Kidney tubule cell (primary cell): ENCODE data around the gene NAXE.
A peak's percentile ranks its signal among the peaks of the same experiment; 100 is the strongest.
"Not testable (repeated sequence)": the region's sequence is repeated elsewhere in the genome, so short reads cannot be mapped to it uniquely, and the experiment has no call there.

Experiments
- DNase-seq: peaks from one replicate; pipeline ENCODE4 v3.0.0-alpha.2; 2018; ENCODE audit warnings: low spot score

The NAXE gene

GRCh38 chr1:156623946-156624813 is 32.6 kb downstream of the NAXE start:
- DNase-seq = peak; percentile 56

- DNase-seq = no peak
These were observed 33.3 kb downstream of the NAXE start for GRCh38 chr1:156624814-156625435.

GRCh38 chr1:156625436-156626078 is 34.0 kb downstream of the NAXE start:
- peak; percentile 41 for DNase-seq

- no peak for DNase-seq
These were observed 34.5 kb downstream of the NAXE start for GRCh38 chr1:156626079-156626438.

- peak; percentile 68 for DNase-seq
These were observed 35.8 kb downstream of the NAXE start for GRCh38 chr1:156627313-156627880.

- DNase-seq = no peak
These were observed 38.4 kb downstream of the NAXE start for GRCh38 chr1:156629823-156630449.

- DNase-seq = not testable (repeated sequence)
These were observed 39.6 kb downstream of the NAXE start for GRCh38 chr1:156631152-156631551.

- no peak for DNase-seq
These were observed 40.8 kb downstream of the NAXE start for GRCh38 chr1:156632355-156632754.

- DNase-seq = no peak
These were observed 46.8 kb downstream of the NAXE start for GRCh38 chr1:156638189-156638985.

GRCh38 chr1:156639601-156640101 is 48.1 kb downstream of the NAXE start:
- DNase-seq = peak; percentile 45

- DNase-seq = no peak
These were observed 49.5 kb downstream of the NAXE start for GRCh38 chr1:156640842-156641706.

- DNase-seq = no peak
These were observed 50.2 kb downstream of the NAXE start, which contains the start of gene BCAN for GRCh38 chr1:156641761-156642264. BCAN (plus strand) TSS chr1:156642117; CDS start chr1:156646055, 3,938 bp downstream.

GRCh38 chr1:156642265-156643048 is 50.9 kb downstream of the NAXE start:
- peak; percentile 22 for DNase-seq

- DNase-seq = no peak
These were observed 51.6 kb downstream of the NAXE start for GRCh38 chr1:156643049-156643777.

GRCh38 chr1:156643778-156644092 is 52.2 kb downstream of the NAXE start:
- DNase-seq = no peak
